Left ventricle myocardium superior (tissue), 1 donor: ENCODE results near the gene SBF2. TPM values are rescaled to one million over a fixed set of nuclear protein-coding genes. Genes with fewer than 3 reads are reported as not detected.
"Not testable (repeated sequence)": the region's sequence is repeated elsewhere in the genome, so short reads cannot be mapped to it uniquely, and the experiment has no call there.

ENCODE experiments used
- ATAC-seq: fragments of 200-7000 bp; cut with Tn5 transposase; one replicate; pipeline ENCODE4 v1.9.1; 2020; ENCODE audit warnings: mild to moderate bottlenecking, moderate library complexity
- DNase-seq: peaks from one replicate; pipeline ENCODE4 v3.0.0-alpha.2; 2020
- intact Hi-C: fragments of 100-400 bp; cut with micrococcal nuclease; formaldehyde crosslinking; loops from one replicate; pipeline ENCODE4 v1.11.0; 2022
- total RNA-seq: library from RNA; stranded (reverse); fragmentation: NEBNext Ultra II Directional; extraction: Animal tissue kit (Norgen Biotek cat#: 25700); gene quantifications from one replicate; pipeline ENCODE4 v1.2.1, GENCODE V29; 2021
- donor health status: DM: no; HTN: yes; CAD: no; lungs with severe emphysema.

SBF2 gene
- total RNA-seq, 1 donor from 2014 or later: 17.9 TPM

DNA sequence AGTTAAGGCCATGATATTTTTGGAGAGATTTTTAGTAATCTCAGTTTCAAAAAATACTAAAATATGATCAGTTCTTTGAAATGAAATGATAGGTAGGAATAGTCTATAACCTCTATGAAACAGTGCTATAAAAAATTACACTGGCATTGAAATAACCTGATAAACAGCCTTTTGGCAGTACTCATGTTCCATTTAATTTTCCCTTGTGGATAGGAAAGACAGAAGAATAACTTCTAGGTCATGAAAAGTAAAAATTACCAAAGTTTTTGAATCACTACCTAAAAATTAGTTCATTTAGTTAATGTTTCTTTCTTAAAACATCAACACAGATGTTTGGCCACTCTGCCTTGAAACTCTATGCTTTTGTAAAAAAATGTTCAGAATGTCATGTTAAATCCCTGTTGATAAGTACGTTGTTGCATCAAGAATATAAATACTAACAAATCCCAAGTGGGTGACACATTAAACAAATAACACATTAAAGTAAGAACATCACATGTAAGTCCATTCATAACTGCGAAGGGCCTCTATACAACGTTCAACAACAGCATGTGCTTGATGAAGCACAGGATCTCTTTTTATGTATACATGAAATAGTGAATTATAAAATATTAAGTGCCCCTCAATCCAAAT, 339.9 kb downstream of the SBF2 start:
- DNase-seq: no peak
- intact Hi-C loops: no loop called here
- ATAC-seq: peak; percentile 27

- ATAC-seq (no peak), DNase-seq (no peak)
- intact Hi-C loops: no loop called here
These were observed 341.4 kb downstream of the SBF2 start for GRCh38 chr11:9952511-9953196.

- intact Hi-C loops: no loop called here
- ATAC-seq (no peak), DNase-seq (no peak)
These were observed 342.2 kb downstream of the SBF2 start for GRCh38 chr11:9951807-9952206.

- intact Hi-C loops: no loop called here
- no peak for ATAC-seq
- DNase-seq: no peak
These were observed 343.6 kb downstream of the SBF2 start for GRCh38 chr11:9950462-9950861.

- intact Hi-C loops: no loop called here
- DNase-seq: no peak
- no peak for ATAC-seq
These were observed 346.7 kb downstream of the SBF2 start for GRCh38 chr11:9947231-9947864.

DNA sequence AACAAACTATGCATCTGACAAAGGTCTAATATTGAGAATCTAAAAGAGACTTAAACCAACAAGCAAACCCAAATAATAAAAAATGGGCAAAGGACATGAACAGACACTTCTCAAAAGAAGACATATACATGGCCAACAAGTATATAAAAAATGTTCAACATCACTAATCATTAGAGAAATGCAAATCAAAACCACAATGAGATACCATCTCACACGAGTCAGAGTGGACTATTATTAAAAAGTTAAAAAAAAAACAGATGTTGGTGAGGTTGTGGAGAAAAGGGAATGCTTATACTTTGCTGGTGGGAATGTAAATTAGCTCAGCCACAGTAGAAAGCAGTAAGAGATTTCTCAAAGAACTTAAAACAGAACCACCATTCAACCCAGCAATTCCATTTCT, 348.3 kb downstream of the SBF2 start:
- ATAC-seq, DNase-seq, intact Hi-C loops: not testable (repeated sequence)

GRCh38 chr11:9943386-9944110, 350.5 kb downstream of the SBF2 start:
- ATAC-seq: peak; percentile 74
- intact Hi-C loops: no loop called here
- no peak for DNase-seq

DNA sequence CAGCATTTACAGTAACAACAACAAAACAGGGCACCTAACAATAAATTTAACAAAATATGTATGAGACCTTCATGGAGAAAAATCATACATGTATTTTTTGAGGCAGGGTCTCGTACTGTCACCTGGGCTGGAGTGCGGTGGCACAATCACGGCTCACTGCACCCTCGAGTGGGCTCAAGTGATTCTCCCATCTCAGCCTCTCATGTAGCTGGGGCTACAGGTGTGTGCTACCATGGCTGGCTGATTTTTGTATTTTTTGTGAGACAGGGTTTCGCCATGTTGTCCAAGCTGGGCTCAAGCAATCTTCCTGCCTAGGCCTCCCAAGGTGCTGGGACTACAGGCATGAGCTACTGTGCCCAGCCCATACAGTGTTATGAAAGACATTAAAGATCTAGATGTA, 352.0 kb downstream of the SBF2 start:
- ATAC-seq (no peak), DNase-seq (no peak)
- intact Hi-C loops: no loop called here

- ATAC-seq, DNase-seq, intact Hi-C loops: not testable (repeated sequence)
These were observed 354.9 kb downstream of the SBF2 start for GRCh38 chr11:9939150-9939549.

GRCh38 chr11:9936754-9937153, 357.3 kb downstream of the SBF2 start:
- intact Hi-C loops: no loop called here
- no peak for DNase-seq
- ATAC-seq: no peak

GRCh38 chr11:9932843-9933242, 361.2 kb downstream of the SBF2 start:
- intact Hi-C loops, DNase-seq, ATAC-seq: not testable (repeated sequence)

- DNase-seq, ATAC-seq, intact Hi-C loops: not testable (repeated sequence)
These were observed 363.3 kb downstream of the SBF2 start for GRCh38 chr11:9930562-9931331.

- intact Hi-C loops: no loop called here
- ATAC-seq: no peak
- DNase-seq: no peak
These were observed 366.3 kb downstream of the SBF2 start for GRCh38 chr11:9927670-9928069.

GRCh38 chr11:9923280-9923679, 370.7 kb downstream of the SBF2 start:
- no peak for ATAC-seq
- DNase-seq: no peak
- intact Hi-C loops: no loop called here

DNA sequence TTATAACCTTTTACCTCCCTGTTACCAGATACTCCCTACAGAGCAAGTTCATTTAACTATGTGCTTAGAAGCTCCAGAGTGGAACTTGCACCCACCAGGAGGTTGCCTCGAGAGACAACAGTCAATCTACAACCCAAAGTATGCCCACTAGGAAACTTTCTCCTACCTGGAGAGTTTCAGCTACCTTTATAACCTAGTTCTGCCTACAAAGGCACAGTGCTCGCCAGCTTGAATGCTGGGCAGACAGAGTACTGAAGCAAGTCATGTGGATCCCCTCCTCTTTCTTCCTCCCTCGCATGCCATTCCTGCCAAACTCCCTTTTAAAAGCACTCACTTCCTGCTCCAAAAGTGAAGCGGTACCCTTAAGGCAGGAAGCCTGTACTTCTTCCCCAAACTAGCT, 371.2 kb downstream of the SBF2 start:
- intact Hi-C loops: no loop called here
- DNase-seq (no peak), ATAC-seq (no peak)

DNA sequence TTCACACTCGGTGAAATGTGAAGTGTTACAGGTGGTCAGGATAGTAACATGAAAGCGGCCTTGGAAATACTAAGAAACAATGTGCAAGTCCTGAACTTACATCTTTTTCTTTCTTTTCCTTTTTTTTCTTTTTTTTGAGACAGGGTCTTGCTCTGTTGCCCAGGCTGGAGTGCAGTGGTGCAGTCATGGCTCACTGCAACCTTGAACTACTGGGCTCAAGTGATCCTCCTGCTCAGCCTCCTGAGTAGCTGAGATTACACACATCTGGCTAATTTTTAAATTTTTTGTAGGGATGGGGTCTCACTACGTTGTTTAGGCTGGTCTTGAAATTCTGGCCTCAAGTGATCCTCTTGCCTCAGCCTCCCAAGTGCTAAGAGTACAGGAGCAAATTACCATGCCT, 377.5 kb downstream of the SBF2 start:
- no peak for ATAC-seq
- DNase-seq: no peak
- intact Hi-C loops: no loop called here

- DNase-seq (no peak), ATAC-seq (no peak)
- intact Hi-C loops: no loop called here
These were observed 380.0 kb downstream of the SBF2 start for GRCh38 chr11:9914064-9914463.

DNA sequence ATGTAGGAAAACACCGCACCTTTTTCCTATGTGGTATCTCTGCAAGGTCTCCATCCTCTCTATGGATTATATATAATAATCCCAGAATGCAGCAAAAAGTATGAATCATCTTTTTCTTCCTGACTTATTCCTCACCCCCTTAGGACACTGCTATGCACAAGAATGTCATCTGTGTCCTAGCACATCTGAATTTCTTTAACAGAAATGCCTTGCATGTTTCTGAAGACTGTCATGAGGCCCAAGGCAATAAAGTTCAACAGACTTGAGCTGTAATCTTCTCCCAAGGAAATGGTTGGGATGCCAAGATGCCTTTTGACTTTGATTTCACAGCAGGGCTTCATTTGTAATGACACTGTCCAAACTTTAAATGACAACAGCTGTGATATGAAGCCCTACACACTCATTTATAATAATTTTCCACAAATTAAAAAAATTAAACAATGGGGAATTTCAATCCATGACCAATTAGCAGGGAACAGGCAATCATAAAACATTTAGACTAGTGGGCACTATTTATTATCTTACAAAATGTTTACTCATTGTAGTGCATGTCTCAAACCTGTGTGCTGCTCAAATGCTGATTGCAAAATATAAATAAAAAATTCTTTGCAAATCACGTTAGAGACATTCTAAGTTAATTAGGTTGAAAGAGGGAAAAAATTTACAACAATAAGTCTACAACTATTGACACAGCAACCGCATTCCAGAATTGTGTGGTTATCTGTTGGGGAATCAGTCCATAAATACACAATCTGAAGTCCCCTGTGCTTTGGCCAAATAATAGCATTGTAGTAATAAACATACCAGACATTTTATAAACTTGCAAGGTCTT, 387.8 kb downstream of the SBF2 start:
- DNase-seq (no peak), ATAC-seq (no peak)
- intact Hi-C loops: no loop called here
